GM23338 (cell line): ENCODE results near the gene ABCA1. TPM values are rescaled to one million over a fixed set of nuclear protein-coding genes. Genes with fewer than 3 reads are reported as not detected.

Experiments used
- ATAC-seq: fragments of 200-7000 bp; cut with Tn5 transposase; 3 replicates; pipeline ENCODE4 v1.9.1; 2020
- DNase-seq: peaks from one replicate; pipeline ENCODE4 v3.0.0-alpha.2; 2015; ENCODE audit warnings: low spot score
- H2AFZ ChIP-seq: fragments of 200-600 bp; sonication (generic); 2 replicates; pipeline ENCODE4 v1.8.0; 2016; ENCODE audit warnings: antibody characterized with exemption, mild to moderate bottlenecking, moderate library complexity
- H3F3A ChIP-seq: fragments of 200-600 bp; sonication (generic); replicated peaks from 2 replicates; pipeline ENCODE4 v1.8.0; 2017; ENCODE audit warnings: antibody characterized with exemption, mixed run types, low read depth
- H3K27ac ChIP-seq: fragments of 200-600 bp; sonication (generic); 2 replicates; pipeline ENCODE4 v1.6.1; 2016; ENCODE audit warnings: low read depth
- H3K27me3 ChIP-seq: fragments of 200-600 bp; sonication (generic); 2 replicates; pipeline ENCODE4 v1.8.0; 2016; ENCODE audit warnings: mild to moderate bottlenecking, mixed run types, moderate library complexity; ENCODE audit not compliant: insufficient read depth
- H3K36me3 ChIP-seq: fragments of 200-600 bp; sonication (generic); 2 replicates; pipeline ENCODE4 v1.8.0; 2016; ENCODE audit warnings: mild to moderate bottlenecking; ENCODE audit not compliant: insufficient read depth
- H3K4me1 ChIP-seq: fragments of 200-600 bp; sonication (generic); 2 replicates; pipeline ENCODE4 v1.8.0; 2016; ENCODE audit warnings: mild to moderate bottlenecking, moderate library complexity; ENCODE audit not compliant: insufficient read depth
- H3K4me2 ChIP-seq: fragments of 200-600 bp; sonication (generic); 2 replicates; pipeline ENCODE4 v1.7.1; 2017; ENCODE audit warnings: mixed run types
- H3K4me3 ChIP-seq: fragments of 200-600 bp; sonication (generic); 2 replicates; pipeline ENCODE4 v1.6.1; 2016; ENCODE audit warnings: mixed run types
- H3K79me2 ChIP-seq: fragments of 200-600 bp; sonication (generic); replicated peaks from 2 replicates; pipeline ENCODE4 v1.8.0; 2017; ENCODE audit warnings: mild to moderate bottlenecking; ENCODE audit not compliant: insufficient read depth
- H3K9me2 ChIP-seq: fragments of 200-600 bp; sonication (generic); 2 replicates; pipeline ENCODE4 v1.8.0; 2017; ENCODE audit not compliant: insufficient read depth
- H4K20me1 ChIP-seq: fragments of 200-600 bp; sonication (generic); replicated peaks from 2 replicates; pipeline ENCODE4 v1.8.0; 2017; ENCODE audit warnings: mild to moderate bottlenecking; ENCODE audit not compliant: insufficient read depth
- H3K27ac Mint-ChIP-seq: 2 replicates; pipeline ENCODE4 v1.8.0; 2020; ENCODE audit warnings: inconsistent platforms, mild to moderate bottlenecking, moderate library complexity, mixed read lengths
- H3K27me3 Mint-ChIP-seq: 3 replicates; pipeline ENCODE4 v1.8.0; 2022; ENCODE audit warnings: low read depth, mild to moderate bottlenecking, moderate library complexity, mixed read lengths, inconsistent platforms; ENCODE audit not compliant: insufficient read depth, poor library complexity
- H3K36me3 Mint-ChIP-seq: 3 replicates; pipeline ENCODE4 v1.8.0; 2021; ENCODE audit warnings: low read depth, mild to moderate bottlenecking, inconsistent platforms, moderate library complexity, mixed read lengths
- H3K4me1 Mint-ChIP-seq: 3 replicates; pipeline ENCODE4 v1.8.0; 2020; ENCODE audit warnings: mild to moderate bottlenecking, inconsistent platforms, mixed read lengths
- H3K4me3 Mint-ChIP-seq: 3 replicates; pipeline ENCODE4 v1.8.0; 2021; ENCODE audit warnings: moderate library complexity, mild to moderate bottlenecking, inconsistent platforms, mixed read lengths
- H3K9me3 Mint-ChIP-seq: 3 replicates; pipeline ENCODE4 v1.8.0; 2020; ENCODE audit warnings: moderate library complexity, mild to moderate bottlenecking, inconsistent platforms, mixed read lengths
- CREB1 ChIP-seq: fragments of 250-450 bp; sonication (Bioruptor Pico); IDR thresholded peaks from 2 replicates; pipeline ENCODE4 v1.5.0; 2020; ENCODE audit warnings: low read depth, mild to moderate bottlenecking, moderate library complexity
- EZH2 ChIP-seq: fragments of 200-600 bp; sonication (generic); IDR thresholded peaks from one replicate; pipeline ENCODE4 v1.8.0; 2017; ENCODE audit warnings: antibody characterized with exemption, mild to moderate bottlenecking, low read depth; ENCODE audit not compliant: unreplicated experiment
- EZH2phosphoT487 ChIP-seq: fragments of 200-600 bp; sonication (generic); IDR thresholded peaks from one replicate; pipeline ENCODE4 v1.8.1; 2018; ENCODE audit warnings: antibody characterized with exemption; ENCODE audit not compliant: unreplicated experiment
- JUNB ChIP-seq: IDR thresholded peaks from one replicate; pipeline ENCODE4 v1.6.1; 2016; ENCODE audit warnings: antibody characterized with exemption; ENCODE audit not compliant: unreplicated experiment
- NANOG ChIP-seq: IDR thresholded peaks from 2 replicates; pipeline ENCODE4 v1.6.1; 2016; ENCODE audit warnings: antibody characterized with exemption, borderline replicate concordance
- POLR2AphosphoS5 ChIP-seq: IDR thresholded peaks from 2 replicates; pipeline ENCODE4 v1.6.1; 2016; ENCODE audit warnings: antibody characterized with exemption, low read depth
- STAT1 ChIP-seq: IDR thresholded peaks from one replicate; pipeline ENCODE4 v1.6.1; 2016; ENCODE audit warnings: antibody characterized with exemption; ENCODE audit not compliant: unreplicated experiment
- ZNF114 ChIP-seq: fragments of 250-450 bp; sonication (Bioruptor Pico); IDR thresholded peaks from 2 replicates; pipeline ENCODE4 v1.5.0; 2020; ENCODE audit warnings: mild to moderate bottlenecking, moderate library complexity
- ZNF331 ChIP-seq: fragments of 250-450 bp; sonication (Bioruptor Pico); IDR thresholded peaks from 2 replicates; pipeline ENCODE4 v1.5.0; 2020; ENCODE audit warnings: low read depth, mild to moderate bottlenecking, moderate library complexity
- polyA plus RNA-seq: library from polyadenylated mRNA; unstranded; fragments of >200 nt; fragmentation: Nextera tagmentation; extraction: Ambion mirVana; gene quantifications from 2 replicates; pipeline ENCODE4 v1.2.1, GENCODE V29; 2016
- total RNA-seq: library from RNA; depleted of rRNA; stranded (reverse); fragments of >200 nt; shearing (Covaris generic); gene quantifications from 2 replicates; pipeline ENCODE4 v1.2.3, GENCODE V29; 2014
- TF ChIP-seq, protein P1 (sequence below): IDR thresholded peaks from 2 replicates; pipeline ENCODE4 v1.6.1; 2016; ENCODE audit warnings: antibody characterized with exemption
- TF ChIP-seq, protein P2 (sequence below): IDR thresholded peaks from one replicate; pipeline ENCODE4 v1.6.1; 2018; ENCODE audit warnings: antibody characterized with exemption; ENCODE audit not compliant: unreplicated experiment
- TF ChIP-seq, protein P3 (sequence below), 2 experiments: fragments of 200-600 bp in 1 of 2; sonication (generic) in 1 of 2; conservative IDR thresholded peaks; 2 replicates each; pipeline versions ENCODE4 v1.5.1 to v1.6.1; 2016 to 2017; ENCODE audit warnings: antibody characterized with exemption in 2 of 2, low read depth in 2 of 2, mild to moderate bottlenecking in 2 of 2, moderate library complexity in 1 of 2
- TF ChIP-seq, protein P4 (sequence below): fragments of 250-450 bp; sonication (Bioruptor Pico); IDR thresholded peaks from 2 replicates; pipeline ENCODE4 v1.5.0; 2020; ENCODE audit warnings: mild to moderate bottlenecking, moderate library complexity

The ABCA1 gene
- total and polyA plus RNA-seq, 2 experiments from 2014 or later: 1.4 to 2.8 TPM

DNA sequence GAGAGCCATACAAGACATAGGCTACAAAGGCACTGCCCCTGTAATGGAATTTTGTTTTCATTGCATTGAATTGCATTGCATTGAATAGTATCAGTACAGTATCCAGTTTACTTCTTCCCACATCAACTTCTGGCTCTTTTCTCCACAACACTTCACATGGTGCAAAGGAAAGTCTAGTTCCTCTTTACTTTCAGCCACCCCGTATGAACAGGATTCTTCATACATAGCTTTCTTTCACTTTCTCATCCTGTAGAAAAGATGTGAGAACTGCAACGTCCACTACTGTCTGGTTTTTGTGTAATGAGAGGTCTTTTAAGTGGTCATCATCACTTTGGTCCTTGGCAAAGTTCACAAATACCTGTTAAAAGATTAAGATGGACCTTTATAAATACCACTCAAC is 143.9 kb downstream of the ABCA1 start:
- H3K4me3 Mint-ChIP-seq: no peak overlapping the region
- H3K27ac ChIP-seq: no peak overlapping the region
- no peak overlapping the region for H3K27ac Mint-ChIP-seq

More for the DNA sequence above, 143.9 kb downstream of the ABCA1 start:
- Mint-ChIP-seq H3K4me1 (no peaks in the 10 kb centered on the region), H3K36me3 (peaks cover 41% of the 10 kb centered on the region), H3K9me3 (no peaks in the 10 kb centered on the region), H3K27me3 (no peaks in the 10 kb centered on the region)
- Histone ChIP-seq H4K20me1 (no peaks in the 10 kb centered on the region), H3K79me2 (no peaks in the 10 kb centered on the region), H3K9me2 (no peaks in the 10 kb centered on the region), H3K36me3 (no peaks in the 10 kb centered on the region), H3K4me2 (no peak overlapping the region), H3K4me1 (no peaks in the 10 kb centered on the region), H3K4me3 (no peak overlapping the region), H2AFZ (no peak overlapping the region), H3K27me3 (no peaks in the 10 kb centered on the region), H3F3A (no peaks in the 10 kb centered on the region)
- ATAC-seq (no peak), DNase-seq (no peak)
- no peak for TF ChIP-seq ZNF114 (CRISPR knock-in tag)
- no peak for TF ChIP-seq STAT1
- no peak for TF ChIP-seq EZH2phosphoT487
- TF ChIP-seq, protein P1, sequence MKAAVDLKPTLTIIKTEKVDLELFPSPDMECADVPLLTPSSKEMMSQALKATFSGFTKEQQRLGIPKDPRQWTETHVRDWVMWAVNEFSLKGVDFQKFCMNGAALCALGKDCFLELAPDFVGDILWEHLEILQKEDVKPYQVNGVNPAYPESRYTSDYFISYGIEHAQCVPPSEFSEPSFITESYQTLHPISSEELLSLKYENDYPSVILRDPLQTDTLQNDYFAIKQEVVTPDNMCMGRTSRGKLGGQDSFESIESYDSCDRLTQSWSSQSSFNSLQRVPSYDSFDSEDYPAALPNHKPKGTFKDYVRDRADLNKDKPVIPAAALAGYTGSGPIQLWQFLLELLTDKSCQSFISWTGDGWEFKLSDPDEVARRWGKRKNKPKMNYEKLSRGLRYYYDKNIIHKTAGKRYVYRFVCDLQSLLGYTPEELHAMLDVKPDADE: no peak
- TF ChIP-seq, protein P2, sequence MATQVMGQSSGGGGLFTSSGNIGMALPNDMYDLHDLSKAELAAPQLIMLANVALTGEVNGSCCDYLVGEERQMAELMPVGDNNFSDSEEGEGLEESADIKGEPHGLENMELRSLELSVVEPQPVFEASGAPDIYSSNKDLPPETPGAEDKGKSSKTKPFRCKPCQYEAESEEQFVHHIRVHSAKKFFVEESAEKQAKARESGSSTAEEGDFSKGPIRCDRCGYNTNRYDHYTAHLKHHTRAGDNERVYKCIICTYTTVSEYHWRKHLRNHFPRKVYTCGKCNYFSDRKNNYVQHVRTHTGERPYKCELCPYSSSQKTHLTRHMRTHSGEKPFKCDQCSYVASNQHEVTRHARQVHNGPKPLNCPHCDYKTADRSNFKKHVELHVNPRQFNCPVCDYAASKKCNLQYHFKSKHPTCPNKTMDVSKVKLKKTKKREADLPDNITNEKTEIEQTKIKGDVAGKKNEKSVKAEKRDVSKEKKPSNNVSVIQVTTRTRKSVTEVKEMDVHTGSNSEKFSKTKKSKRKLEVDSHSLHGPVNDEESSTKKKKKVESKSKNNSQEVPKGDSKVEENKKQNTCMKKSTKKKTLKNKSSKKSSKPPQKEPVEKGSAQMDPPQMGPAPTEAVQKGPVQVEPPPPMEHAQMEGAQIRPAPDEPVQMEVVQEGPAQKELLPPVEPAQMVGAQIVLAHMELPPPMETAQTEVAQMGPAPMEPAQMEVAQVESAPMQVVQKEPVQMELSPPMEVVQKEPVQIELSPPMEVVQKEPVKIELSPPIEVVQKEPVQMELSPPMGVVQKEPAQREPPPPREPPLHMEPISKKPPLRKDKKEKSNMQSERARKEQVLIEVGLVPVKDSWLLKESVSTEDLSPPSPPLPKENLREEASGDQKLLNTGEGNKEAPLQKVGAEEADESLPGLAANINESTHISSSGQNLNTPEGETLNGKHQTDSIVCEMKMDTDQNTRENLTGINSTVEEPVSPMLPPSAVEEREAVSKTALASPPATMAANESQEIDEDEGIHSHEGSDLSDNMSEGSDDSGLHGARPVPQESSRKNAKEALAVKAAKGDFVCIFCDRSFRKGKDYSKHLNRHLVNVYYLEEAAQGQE: no peak
- TF ChIP-seq ZNF331 (CRISPR knock-in tag): no peak
- no peak for TF ChIP-seq JUNB
- no peak for TF ChIP-seq NANOG
- no peak for TF ChIP-seq EZH2
- no peak for TF ChIP-seq POLR2AphosphoS5
- TF ChIP-seq CREB1 (CRISPR knock-in tag): no peak
- TF ChIP-seq, protein P3, sequence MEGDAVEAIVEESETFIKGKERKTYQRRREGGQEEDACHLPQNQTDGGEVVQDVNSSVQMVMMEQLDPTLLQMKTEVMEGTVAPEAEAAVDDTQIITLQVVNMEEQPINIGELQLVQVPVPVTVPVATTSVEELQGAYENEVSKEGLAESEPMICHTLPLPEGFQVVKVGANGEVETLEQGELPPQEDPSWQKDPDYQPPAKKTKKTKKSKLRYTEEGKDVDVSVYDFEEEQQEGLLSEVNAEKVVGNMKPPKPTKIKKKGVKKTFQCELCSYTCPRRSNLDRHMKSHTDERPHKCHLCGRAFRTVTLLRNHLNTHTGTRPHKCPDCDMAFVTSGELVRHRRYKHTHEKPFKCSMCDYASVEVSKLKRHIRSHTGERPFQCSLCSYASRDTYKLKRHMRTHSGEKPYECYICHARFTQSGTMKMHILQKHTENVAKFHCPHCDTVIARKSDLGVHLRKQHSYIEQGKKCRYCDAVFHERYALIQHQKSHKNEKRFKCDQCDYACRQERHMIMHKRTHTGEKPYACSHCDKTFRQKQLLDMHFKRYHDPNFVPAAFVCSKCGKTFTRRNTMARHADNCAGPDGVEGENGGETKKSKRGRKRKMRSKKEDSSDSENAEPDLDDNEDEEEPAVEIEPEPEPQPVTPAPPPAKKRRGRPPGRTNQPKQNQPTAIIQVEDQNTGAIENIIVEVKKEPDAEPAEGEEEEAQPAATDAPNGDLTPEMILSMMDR (conservative IDR thresholded peaks at IDR 0.05; ENCODE audit: low read depth in 2 of 2): no peak
- TF ChIP-seq, protein P4, sequence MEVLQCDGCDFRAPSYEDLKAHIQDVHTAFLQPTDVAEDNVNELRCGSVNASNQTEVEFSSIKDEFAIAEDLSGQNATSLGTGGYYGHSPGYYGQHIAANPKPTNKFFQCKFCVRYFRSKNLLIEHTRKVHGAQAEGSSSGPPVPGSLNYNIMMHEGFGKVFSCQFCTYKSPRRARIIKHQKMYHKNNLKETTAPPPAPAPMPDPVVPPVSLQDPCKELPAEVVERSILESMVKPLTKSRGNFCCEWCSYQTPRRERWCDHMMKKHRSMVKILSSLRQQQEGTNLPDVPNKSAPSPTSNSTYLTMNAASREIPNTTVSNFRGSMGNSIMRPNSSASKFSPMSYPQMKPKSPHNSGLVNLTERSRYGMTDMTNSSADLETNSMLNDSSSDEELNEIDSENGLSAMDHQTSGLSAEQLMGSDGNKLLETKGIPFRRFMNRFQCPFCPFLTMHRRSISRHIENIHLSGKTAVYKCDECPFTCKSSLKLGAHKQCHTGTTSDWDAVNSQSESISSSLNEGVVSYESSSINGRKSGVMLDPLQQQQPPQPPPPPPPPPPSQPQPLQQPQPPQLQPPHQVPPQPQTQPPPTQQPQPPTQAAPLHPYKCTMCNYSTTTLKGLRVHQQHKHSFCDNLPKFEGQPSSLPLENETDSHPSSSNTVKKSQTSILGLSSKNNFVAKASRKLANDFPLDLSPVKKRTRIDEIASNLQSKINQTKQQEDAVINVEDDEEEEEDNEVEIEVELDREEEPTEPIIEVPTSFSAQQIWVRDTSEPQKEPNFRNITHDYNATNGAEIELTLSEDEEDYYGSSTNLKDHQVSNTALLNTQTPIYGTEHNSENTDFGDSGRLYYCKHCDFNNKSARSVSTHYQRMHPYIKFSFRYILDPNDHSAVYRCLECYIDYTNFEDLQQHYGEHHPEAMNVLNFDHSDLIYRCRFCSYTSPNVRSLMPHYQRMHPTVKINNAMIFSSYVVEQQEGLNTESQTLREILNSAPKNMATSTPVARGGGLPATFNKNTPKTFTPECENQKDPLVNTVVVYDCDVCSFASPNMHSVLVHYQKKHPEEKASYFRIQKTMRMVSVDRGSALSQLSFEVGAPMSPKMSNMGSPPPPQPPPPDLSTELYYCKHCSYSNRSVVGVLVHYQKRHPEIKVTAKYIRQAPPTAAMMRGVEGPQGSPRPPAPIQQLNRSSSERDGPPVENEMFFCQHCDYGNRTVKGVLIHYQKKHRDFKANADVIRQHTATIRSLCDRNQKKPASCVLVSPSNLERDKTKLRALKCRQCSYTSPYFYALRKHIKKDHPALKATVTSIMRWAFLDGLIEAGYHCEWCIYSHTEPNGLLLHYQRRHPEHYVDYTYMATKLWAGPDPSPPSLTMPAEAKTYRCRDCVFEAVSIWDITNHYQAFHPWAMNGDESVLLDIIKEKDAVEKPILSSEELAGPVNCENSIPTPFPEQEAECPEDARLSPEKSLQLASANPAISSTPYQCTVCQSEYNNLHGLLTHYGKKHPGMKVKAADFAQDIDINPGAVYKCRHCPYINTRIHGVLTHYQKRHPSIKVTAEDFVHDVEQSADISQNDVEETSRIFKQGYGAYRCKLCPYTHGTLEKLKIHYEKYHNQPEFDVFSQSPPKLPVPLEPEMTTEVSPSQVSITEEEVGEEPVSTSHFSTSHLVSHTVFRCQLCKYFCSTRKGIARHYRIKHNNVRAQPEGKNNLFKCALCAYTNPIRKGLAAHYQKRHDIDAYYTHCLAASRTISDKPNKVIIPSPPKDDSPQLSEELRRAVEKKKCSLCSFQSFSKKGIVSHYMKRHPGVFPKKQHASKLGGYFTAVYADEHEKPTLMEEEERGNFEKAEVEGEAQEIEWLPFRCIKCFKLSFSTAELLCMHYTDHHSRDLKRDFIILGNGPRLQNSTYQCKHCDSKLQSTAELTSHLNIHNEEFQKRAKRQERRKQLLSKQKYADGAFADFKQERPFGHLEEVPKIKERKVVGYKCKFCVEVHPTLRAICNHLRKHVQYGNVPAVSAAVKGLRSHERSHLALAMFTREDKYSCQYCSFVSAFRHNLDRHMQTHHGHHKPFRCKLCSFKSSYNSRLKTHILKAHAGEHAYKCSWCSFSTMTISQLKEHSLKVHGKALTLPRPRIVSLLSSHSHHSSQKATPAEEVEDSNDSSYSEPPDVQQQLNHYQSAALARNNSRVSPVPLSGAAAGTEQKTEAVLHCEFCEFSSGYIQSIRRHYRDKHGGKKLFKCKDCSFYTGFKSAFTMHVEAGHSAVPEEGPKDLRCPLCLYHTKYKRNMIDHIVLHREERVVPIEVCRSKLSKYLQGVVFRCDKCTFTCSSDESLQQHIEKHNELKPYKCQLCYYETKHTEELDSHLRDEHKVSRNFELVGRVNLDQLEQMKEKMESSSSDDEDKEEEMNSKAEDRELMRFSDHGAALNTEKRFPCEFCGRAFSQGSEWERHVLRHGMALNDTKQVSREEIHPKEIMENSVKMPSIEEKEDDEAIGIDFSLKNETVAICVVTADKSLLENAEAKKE (CRISPR knock-in tag): no peak
